Small intestine (tissue), 7 donors: ENCODE results near the gene RAPGEF4. TPM values are rescaled to one million over a fixed set of nuclear protein-coding genes. Genes with fewer than 3 reads are reported as not detected.

Source experiments
- DNase-seq, 2 donors: peaks; one replicate each; pipeline versions ENCODE4 v3.0.0 to v3.0.0-alpha.2; 2013
- FAIRE-seq: peaks from 2 replicates; lab custom pipeline; 2012; peaks lifted over from hg19 to GRCh38; lab: Jason Lieb, UNC
- H3K27ac ChIP-seq, 3 donors: one replicate each; pipeline ENCODE4 v1.5.1; 2013; ENCODE audit warnings: low read length in 2 of 3, mild to moderate bottlenecking in 2 of 3, control low read depth in 1 of 3, inconsistent platforms in 1 of 3, low read depth in 1 of 3, moderate library complexity in 1 of 3
- H3K27me3 ChIP-seq, 3 donors: one replicate each; pipeline ENCODE4 v1.6.1; 2013; ENCODE audit warnings: low read length in 3 of 3, inconsistent platforms in 1 of 3; ENCODE audit not compliant: control insufficient read depth in 3 of 3, insufficient read depth in 3 of 3
- H3K36me3 ChIP-seq, 3 donors: one replicate each; pipeline ENCODE4 v1.6.1; 2013; ENCODE audit warnings: low read length in 3 of 3, inconsistent platforms in 1 of 3, low read depth in 1 of 3, mild to moderate bottlenecking in 1 of 3, moderate library complexity in 1 of 3; ENCODE audit not compliant: control insufficient read depth in 3 of 3, insufficient read depth in 2 of 3
- H3K4me1 ChIP-seq, 3 donors: one replicate each; pipeline ENCODE4 v1.6.1; 2013; ENCODE audit warnings: low read length in 2 of 3, inconsistent platforms in 1 of 3, low read depth in 1 of 3, mild to moderate bottlenecking in 1 of 3, moderate library complexity in 1 of 3; ENCODE audit not compliant: control insufficient read depth in 3 of 3, insufficient read depth in 2 of 3
- H3K4me3 ChIP-seq, 3 donors: one replicate each; pipeline ENCODE4 v1.5.1; 2013; ENCODE audit warnings: low read length in 3 of 3, control low read depth in 1 of 3, inconsistent platforms in 1 of 3, low read depth in 1 of 3, mild to moderate bottlenecking in 1 of 3, moderate library complexity in 1 of 3
- H3K9me3 ChIP-seq, 2 donors: one replicate each; pipeline ENCODE4 v1.6.1; 2013; ENCODE audit warnings: low read depth in 1 of 2, low read length in 1 of 2; ENCODE audit not compliant: control insufficient read depth in 2 of 2, insufficient read depth in 1 of 2
- WGBS, 3 donors: extraction: QIAGEN DNeasy Blood & Tissue Kit; methylation state at CpG; one replicate each; pipeline ENCODE4 v1.1.7; 2013; 5-methylcytosine and 5-hydroxymethylcytosine counted together
- polyA plus RNA-seq, 4 donors: library from polyadenylated mRNA; stranded (reverse) in 3 of 4; unstranded in 1 of 4; fragments of 200-250 nt in 3 of 4; fragments of 120-200 nt in 1 of 4; gene quantifications; one replicate each; pipeline versions ENCODE4 v1.2.1 to v1.2.3, GENCODE V29; 2013
- donor health status: healthy with polysubstance abuse.
- donor health status: control.
- donor health status: control.
- donor health status: Bipolar disorder and iron deficiency.
- donor health status: healthy.

Gene RAPGEF4
- polyA plus RNA-seq, 4 donors = 0.45 to 7.2 (median 3.4) TPM

DNA sequence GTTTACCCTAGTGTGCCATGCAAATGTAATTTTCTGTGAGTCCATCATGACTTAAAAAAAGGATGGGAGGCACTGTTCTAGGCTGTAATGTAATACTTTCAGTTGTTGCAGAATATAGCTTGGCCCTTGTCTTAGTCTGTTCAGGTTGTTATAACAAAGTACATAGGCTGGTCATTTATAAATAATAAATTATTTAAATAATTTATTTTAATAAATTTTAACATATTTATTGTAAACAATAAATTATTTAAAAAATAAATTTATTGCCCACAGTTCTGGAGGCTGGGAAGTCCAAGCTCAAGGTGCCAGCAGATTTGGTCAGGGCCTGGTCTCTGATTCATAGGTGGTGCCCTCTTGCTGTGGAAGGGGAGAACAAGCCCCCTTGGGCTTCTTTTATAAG lies 35.2 kb downstream of the RAPGEF4 start:
- no peaks in the 10 kb centered on the region for H3K36me3 ChIP-seq
- H3K4me1 ChIP-seq = no peaks in the 10 kb centered on the region
- FAIRE-seq = no peak
- H3K4me3 ChIP-seq = no peak overlapping the region
- H3K27me3 ChIP-seq = no peaks in the 10 kb centered on the region
- no peak for DNase-seq
- H3K27ac ChIP-seq = no peak overlapping the region
- H3K9me3 ChIP-seq = peaks cover 0 to 3% of the 10 kb centered on the region in 2 donors

- FAIRE-seq = no peak
- WGBS, 3 donors = 72 to 78% (median 76%) methylated on average over 5 of the region's 5 CpGs
- no peak overlapping the region for H3K27ac ChIP-seq
These were observed 37.0 kb downstream of the RAPGEF4 start for GRCh38 chr2:172772633-172773032.

GRCh38 chr2:172774302-172774701 lies 38.7 kb downstream of the RAPGEF4 start:
- DNase-seq (no peak), FAIRE-seq (no peak)
- Histone ChIP-seq H3K4me3 (no peak overlapping the region), H3K27me3 (no peaks in the 10 kb centered on the region), H3K36me3 (no peaks in the 10 kb centered on the region), H3K9me3 (peaks cover 0 to 3% of the 10 kb centered on the region in 2 donors), H3K4me1 (no peaks in the 10 kb centered on the region), H3K27ac (no peak overlapping the region)

More at GRCh38 chr2:172772633-172773032, 37.0 kb downstream of the RAPGEF4 start:
- Histone ChIP-seq H3K27me3 (no peaks in the 10 kb centered on the region), H3K9me3 (peaks cover 0 to 3% of the 10 kb centered on the region in 2 donors), H3K36me3 (no peaks in the 10 kb centered on the region), H3K4me1 (no peaks in the 10 kb centered on the region), H3K4me3 (no peak overlapping the region)
- no peak for DNase-seq

- no peaks in the 10 kb centered on the region for H3K4me1 ChIP-seq
- H3K27ac ChIP-seq = no peak overlapping the region
- H3K4me3 ChIP-seq = no peak overlapping the region
- DNase-seq (no peak), FAIRE-seq (no peak)
- WGBS, 3 donors = 94 to 97% (median 97%) methylated on average over 1 of the region's 1 CpG
- peaks cover 0 to 3% of the 10 kb centered on the region in 2 donors for H3K9me3 ChIP-seq
- no peaks in the 10 kb centered on the region for H3K36me3 ChIP-seq
- no peaks in the 10 kb centered on the region for H3K27me3 ChIP-seq
These were observed 39.7 kb downstream of the RAPGEF4 start for GRCh38 chr2:172775319-172775718.

- WGBS, 3 donors = 74 to 84% (median 76%) methylated on average over 3 of the region's 3 CpGs
- no peak for FAIRE-seq
- H3K36me3 ChIP-seq = no peaks in the 10 kb centered on the region
These were observed 41.8 kb downstream of the RAPGEF4 start for GRCh38 chr2:172777431-172777830.

GRCh38 chr2:172782506-172783164 lies 47.0 kb downstream of the RAPGEF4 start:
- Histone ChIP-seq H3K4me3 (no peak overlapping the region), H3K9me3 (no peaks in the 10 kb centered on the region), H3K36me3 (no peaks in the 10 kb centered on the region), H3K27me3 (no peaks in the 10 kb centered on the region), H3K27ac (no peak overlapping the region), H3K4me1 (no peaks in the 10 kb centered on the region)
- DNase-seq = no peak
- WGBS, 3 donors = 81 to 87% (median 82%) methylated on average over 6 of the region's 6 CpGs
- FAIRE-seq = no peak

More at GRCh38 chr2:172777431-172777830, 41.8 kb downstream of the RAPGEF4 start:
- H3K4me3 ChIP-seq = no peak overlapping the region
- no peaks in the 10 kb centered on the region for H3K4me1 ChIP-seq
- no peaks in the 10 kb centered on the region for H3K27me3 ChIP-seq
- no peaks in the 10 kb centered on the region for H3K9me3 ChIP-seq
- no peak for DNase-seq
- no peak overlapping the region for H3K27ac ChIP-seq

- H3K4me1 ChIP-seq = no peaks in the 10 kb centered on the region
- no peaks in the 10 kb centered on the region for H3K9me3 ChIP-seq
- H3K36me3 ChIP-seq = no peaks in the 10 kb centered on the region
- no peak for FAIRE-seq
- H3K27me3 ChIP-seq = no peaks in the 10 kb centered on the region
- 42 to 49% (median 45%) methylated on average over 9 of the region's 9 CpGs for WGBS, 3 donors
- no peak overlapping the region for H3K27ac ChIP-seq
- H3K4me3 ChIP-seq = no peak overlapping the region
- DNase-seq = no peak
These were observed 47.7 kb downstream of the RAPGEF4 start for GRCh38 chr2:172783165-172783898.

DNA sequence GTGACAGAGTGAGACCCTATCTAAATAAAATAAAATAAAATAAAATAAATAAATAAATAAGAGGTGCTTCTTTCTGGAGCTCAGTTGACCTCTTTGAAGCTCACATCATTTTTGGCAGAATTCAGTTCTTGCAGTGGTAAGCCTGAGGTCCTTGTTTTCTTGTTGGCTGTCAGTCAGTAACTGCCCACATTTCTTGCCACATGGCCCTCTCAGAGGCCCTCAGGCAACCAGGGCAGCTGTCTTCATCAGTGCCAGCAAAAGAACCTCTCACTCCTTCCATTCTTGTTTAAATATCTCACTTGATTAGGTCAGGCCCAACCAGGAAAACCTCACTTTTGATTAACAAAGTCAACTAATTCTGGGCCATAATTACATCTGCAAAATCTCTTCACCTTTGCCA lies 53.2 kb downstream of the RAPGEF4 start:
- Histone ChIP-seq H3K9me3 (no peaks in the 10 kb centered on the region), H3K27ac (no peak overlapping the region), H3K4me1 (no peaks in the 10 kb centered on the region), H3K4me3 (no peak overlapping the region), H3K27me3 (no peaks in the 10 kb centered on the region), H3K36me3 (no peaks in the 10 kb centered on the region)
- DNase-seq (no peak), FAIRE-seq (no peak)
